Breast epithelium (tissue), 4 donors: ENCODE data around the gene EOGT. TPM values are rescaled to one million over a fixed set of nuclear protein-coding genes. Genes with fewer than 3 reads are reported as not detected.

ENCODE experiments used
- DNase-seq, 2 donors: peaks; one replicate each; pipeline ENCODE4 v3.0.0-alpha.2; 2019; ENCODE audit warnings: low spot score in 2 of 2
- H3K27ac ChIP-seq, 2 donors: fragments of 200-600 bp; sonication (generic) in 1 of 2; one replicate each; pipeline ENCODE4 v1.5.1; 2016 to 2019; ENCODE audit warnings: mild to moderate bottlenecking in 1 of 2
- H3K27me3 ChIP-seq, 2 donors: fragments of 200-600 bp; sonication (generic) in 1 of 2; one replicate each; pipeline versions ENCODE4 v1.5.1 to v1.6.0; 2017 to 2019; ENCODE audit warnings: control low read depth in 1 of 2, mild to moderate bottlenecking in 1 of 2
- H3K36me3 ChIP-seq: fragments of 200-600 bp; one replicate; pipeline ENCODE4 v1.5.1; 2019
- H3K4me1 ChIP-seq, 2 donors: fragments of 200-600 bp; sonication (generic); one replicate each; pipeline ENCODE4 v1.5.1; 2016 to 2019; ENCODE audit warnings: control low read depth in 1 of 2
- H3K4me3 ChIP-seq, 3 donors: fragments of 200-600 bp; sonication (generic); 1 replicate in 2 of 3; 2 replicates in 1 of 3; pipeline ENCODE4 v1.5.1; 2016 to 2019; ENCODE audit warnings: mild to moderate bottlenecking in 3 of 3, moderate library complexity in 2 of 3
- H3K9me3 ChIP-seq, 2 donors: fragments of 200-600 bp; sonication (generic) in 1 of 2; one replicate each; pipeline ENCODE4 v1.5.1; 2016 to 2019; ENCODE audit warnings: control low read depth in 1 of 2
- POLR2A ChIP-seq: fragments of 450-650 bp; IDR thresholded peaks from one replicate; pipeline ENCODE4 v1.6.1; 2016; ENCODE audit warnings: antibody characterized with exemption, mild to moderate bottlenecking, moderate library complexity
- POLR2AphosphoS5 ChIP-seq, 3 donors: sonication (generic); formaldehyde crosslinking; IDR thresholded peaks; one replicate each; pipeline ENCODE4 v1.6.1; 2017; ENCODE audit warnings: antibody characterized with exemption in 3 of 3
- intact Hi-C: fragments of 100-400 bp; cut with DNase I; formaldehyde crosslinking; loops from one replicate; pipeline ENCODE4 v1.15.1; 2023; ENCODE audit warnings: low total_unique reads
- total RNA-seq, 3 donors: library from RNA; depleted of rRNA; stranded (reverse); fragments of >200 nt; gene quantifications; one replicate each; pipeline ENCODE4 v1.1.0, GENCODE V29; 2016
- TF ChIP-seq, protein P1 (sequence below), 3 donors: fragments of 450-650 bp; IDR thresholded peaks; one replicate each; pipeline ENCODE4 v1.5.1; 2016 to 2017; ENCODE audit warnings: antibody characterized with exemption in 3 of 3, mild to moderate bottlenecking in 3 of 3, moderate library complexity in 3 of 3

EOGT gene
- total RNA-seq, 3 donors from 2014 or later = 34.2 to 71.7 (median 58.0) TPM

DNA sequence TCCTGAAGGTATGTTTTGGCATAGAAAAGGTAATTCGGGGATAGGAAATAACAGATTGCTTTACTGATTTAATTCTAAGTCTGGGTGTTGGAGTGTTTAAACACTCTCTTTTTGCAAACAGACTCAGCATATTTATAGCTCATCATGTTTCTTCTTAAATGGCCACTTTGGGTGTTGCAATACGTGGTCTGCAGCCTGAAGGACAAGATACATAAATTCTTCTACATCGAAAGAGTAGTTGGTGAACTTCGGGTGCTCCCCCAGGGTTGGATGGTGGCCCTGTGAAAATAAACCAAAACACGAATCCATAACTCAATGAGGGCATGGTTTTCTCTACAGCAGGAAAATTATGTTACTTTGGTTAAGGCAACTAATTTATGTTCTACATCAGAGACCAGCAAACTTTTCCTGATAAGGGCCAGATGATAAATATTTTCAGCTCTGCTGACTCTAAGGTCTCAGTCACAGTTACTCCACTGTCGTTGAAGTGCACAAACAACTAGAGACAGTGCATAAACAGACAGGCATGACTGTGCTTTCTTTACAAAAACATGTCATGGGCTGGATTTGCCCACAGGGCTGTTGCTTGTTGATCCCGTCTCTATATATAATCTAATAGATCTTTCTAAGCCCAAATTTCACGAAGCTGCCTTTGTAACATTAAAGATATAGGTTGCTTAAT lies 35.9 kb downstream of the EOGT start:
- Histone ChIP-seq H3K4me1 (no peaks in the 10 kb centered on the region), H3K27me3 (no peaks in the 10 kb centered on the region), H3K27ac (no peak overlapping the region), H3K9me3 (no peaks in the 10 kb centered on the region), H3K4me3 (no peak overlapping the region), H3K36me3 (peaks cover 9% of the 10 kb centered on the region)
- DNase-seq = no peak
- intact Hi-C loops = no loop called here
- TF ChIP-seq POLR2A = no peak
- TF ChIP-seq POLR2AphosphoS5 (IDR thresholded peaks at IDR 0.05) = no peak
- TF ChIP-seq, protein P1, sequence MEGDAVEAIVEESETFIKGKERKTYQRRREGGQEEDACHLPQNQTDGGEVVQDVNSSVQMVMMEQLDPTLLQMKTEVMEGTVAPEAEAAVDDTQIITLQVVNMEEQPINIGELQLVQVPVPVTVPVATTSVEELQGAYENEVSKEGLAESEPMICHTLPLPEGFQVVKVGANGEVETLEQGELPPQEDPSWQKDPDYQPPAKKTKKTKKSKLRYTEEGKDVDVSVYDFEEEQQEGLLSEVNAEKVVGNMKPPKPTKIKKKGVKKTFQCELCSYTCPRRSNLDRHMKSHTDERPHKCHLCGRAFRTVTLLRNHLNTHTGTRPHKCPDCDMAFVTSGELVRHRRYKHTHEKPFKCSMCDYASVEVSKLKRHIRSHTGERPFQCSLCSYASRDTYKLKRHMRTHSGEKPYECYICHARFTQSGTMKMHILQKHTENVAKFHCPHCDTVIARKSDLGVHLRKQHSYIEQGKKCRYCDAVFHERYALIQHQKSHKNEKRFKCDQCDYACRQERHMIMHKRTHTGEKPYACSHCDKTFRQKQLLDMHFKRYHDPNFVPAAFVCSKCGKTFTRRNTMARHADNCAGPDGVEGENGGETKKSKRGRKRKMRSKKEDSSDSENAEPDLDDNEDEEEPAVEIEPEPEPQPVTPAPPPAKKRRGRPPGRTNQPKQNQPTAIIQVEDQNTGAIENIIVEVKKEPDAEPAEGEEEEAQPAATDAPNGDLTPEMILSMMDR (IDR thresholded peaks at IDR 0.05) = no peak

DNA sequence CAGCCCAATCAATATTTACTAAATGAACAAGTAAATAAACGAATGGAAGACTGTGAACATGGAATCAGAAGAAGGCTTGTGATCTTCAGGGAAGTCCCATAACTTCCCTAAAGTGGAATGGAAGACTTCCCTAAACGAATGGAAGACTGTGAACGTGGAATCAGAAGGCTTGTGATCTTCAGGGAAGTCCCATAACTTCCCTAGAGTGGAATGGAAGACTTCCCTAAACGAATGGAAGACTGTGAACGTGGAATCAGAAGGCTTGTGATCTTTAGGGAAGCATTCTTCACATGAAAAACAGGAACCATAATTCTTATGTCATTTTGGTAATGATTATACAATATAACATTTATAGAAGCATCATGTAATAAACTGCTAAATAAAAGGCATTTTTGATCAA lies 38.8 kb downstream of the EOGT start:
- no peak for TF ChIP-seq POLR2A
- TF ChIP-seq, protein P1 (IDR thresholded peaks at IDR 0.05) = no peak
- TF ChIP-seq POLR2AphosphoS5 (IDR thresholded peaks at IDR 0.05) = no peak
- no peak for DNase-seq
- intact Hi-C loops = no loop called here
- H3K4me1 ChIP-seq = no peaks in the 10 kb centered on the region
- peaks cover 4% of the 10 kb centered on the region for H3K36me3 ChIP-seq
- H3K4me3 ChIP-seq = no peak overlapping the region
- no peaks in the 10 kb centered on the region for H3K9me3 ChIP-seq
- H3K27me3 ChIP-seq = no peaks in the 10 kb centered on the region
- no peak overlapping the region for H3K27ac ChIP-seq

DNA sequence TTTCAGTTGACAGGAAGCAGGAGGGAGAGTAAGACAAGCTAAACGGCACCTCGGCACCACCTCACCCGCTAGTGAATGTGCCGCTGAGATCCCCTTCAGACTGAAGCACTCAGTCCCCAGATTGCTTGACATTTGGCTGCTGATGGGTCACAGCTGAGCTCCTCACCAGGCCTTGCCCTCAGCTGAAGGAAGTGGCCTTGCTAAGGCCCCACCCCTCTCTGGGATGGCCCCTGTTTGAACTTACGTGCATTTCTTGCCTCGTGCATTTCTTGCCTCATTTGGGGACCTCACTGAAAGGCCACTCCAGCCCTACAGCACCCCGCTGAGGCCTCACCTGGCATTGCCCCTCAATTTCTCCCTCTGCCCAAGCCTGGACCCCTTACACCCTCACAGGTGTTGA lies 39.8 kb downstream of the EOGT start:
- TF ChIP-seq POLR2A (no peak), POLR2AphosphoS5 (IDR thresholded peaks at IDR 0.05) (no peak)
- intact Hi-C loops = no loop called here
- H3K4me3 ChIP-seq = no peak overlapping the region

DNA sequence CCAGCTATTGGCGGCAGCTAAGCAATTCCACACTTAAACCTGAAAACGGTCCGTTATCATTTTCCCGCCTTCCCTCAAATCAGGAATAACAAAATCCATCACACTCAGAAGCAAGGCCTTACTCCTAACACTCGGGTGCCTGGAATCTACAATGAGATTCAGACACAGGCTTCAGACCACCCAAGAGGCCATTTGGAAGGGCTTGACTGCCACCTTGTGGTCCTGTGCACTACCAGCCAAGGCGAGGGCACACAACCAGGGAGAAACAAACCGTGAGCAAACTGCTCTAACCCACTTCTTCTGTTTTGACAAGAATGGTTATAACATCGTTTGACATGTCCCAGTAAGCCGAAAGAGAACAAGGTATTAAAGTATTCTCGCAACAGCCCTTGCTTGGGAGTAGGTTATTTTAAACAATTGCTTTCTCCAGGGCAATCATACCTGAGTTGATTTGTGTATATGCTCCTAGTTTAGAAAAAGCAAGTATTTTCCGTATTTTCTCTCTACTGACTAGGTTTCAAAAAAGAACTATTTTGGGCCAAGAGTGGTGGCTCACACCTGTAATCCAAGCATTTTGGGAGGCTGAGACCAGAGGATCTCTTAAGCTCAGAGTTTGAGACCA lies 41.0 kb downstream of the EOGT start:
- Histone ChIP-seq H3K27me3 (no peaks in the 10 kb centered on the region), H3K27ac (no peak overlapping the region), H3K9me3 (no peaks in the 10 kb centered on the region), H3K36me3 (no peaks in the 10 kb centered on the region), H3K4me3 (no peak overlapping the region), H3K4me1 (no peaks in the 10 kb centered on the region)
- TF ChIP-seq, protein P1 (IDR thresholded peaks at IDR 0.05) = peak in 2 of 3 donors; percentile 24 to 35
- TF ChIP-seq POLR2AphosphoS5 (IDR thresholded peaks at IDR 0.05) = no peak
- intact Hi-C loops = no loop called here
- DNase-seq = no peak

More for the DNA sequence above, 39.8 kb downstream of the EOGT start:
- H3K27ac ChIP-seq = no peak overlapping the region
- H3K27me3 ChIP-seq = no peaks in the 10 kb centered on the region
- no peak for DNase-seq
- H3K4me1 ChIP-seq = no peaks in the 10 kb centered on the region
- no peaks in the 10 kb centered on the region for H3K9me3 ChIP-seq
- H3K36me3 ChIP-seq = no peaks in the 10 kb centered on the region

DNA sequence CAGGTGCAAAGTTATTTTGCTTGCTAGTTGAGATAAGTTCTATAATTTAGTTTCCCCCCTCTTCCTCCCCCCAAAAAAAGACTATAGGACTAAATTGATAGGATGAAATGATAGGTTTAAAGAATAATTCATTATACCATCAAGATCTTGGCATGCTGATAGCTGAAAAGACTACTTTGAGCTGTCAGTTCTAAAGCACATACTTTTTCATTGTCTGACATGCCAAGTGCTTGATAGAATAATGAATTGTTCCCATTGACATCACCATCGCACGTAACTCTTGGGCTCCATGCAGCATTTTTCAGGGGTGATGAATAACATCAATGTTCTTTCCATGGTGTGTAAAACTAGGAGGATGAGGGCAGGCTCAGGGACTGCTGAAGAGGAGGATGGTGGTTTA lies 48.8 kb downstream of the EOGT start:
- no peak for DNase-seq
- no peak overlapping the region for H3K4me3 ChIP-seq
- H3K9me3 ChIP-seq = no peaks in the 10 kb centered on the region
- no peaks in the 10 kb centered on the region for H3K4me1 ChIP-seq
- H3K27ac ChIP-seq = no peak overlapping the region
- TF ChIP-seq POLR2A (no peak), POLR2AphosphoS5 (IDR thresholded peaks at IDR 0.05) (no peak)
- TF ChIP-seq, protein P1 (IDR thresholded peaks at IDR 0.05) = no peak
- intact Hi-C loops = no loop called here
- no peaks in the 10 kb centered on the region for H3K36me3 ChIP-seq
- no peaks in the 10 kb centered on the region for H3K27me3 ChIP-seq
